Right atrium auricular region (tissue), 2 donors: ENCODE measurements around the gene MPEG1. TPM values are rescaled to one million over a fixed set of nuclear protein-coding genes. Genes with fewer than 3 reads are reported as not detected.
A peak's percentile ranks its signal among the peaks of the same experiment; 100 is the strongest.

Experiments used
- DNase-seq: peaks from one replicate; pipeline ENCODE4 v3.0.0-alpha.2; 2019; ENCODE audit warnings: low spot score
- H3K27ac ChIP-seq, 2 donors: fragments of 200-600 bp; sonication (generic); 1 replicate in 1 of 2; 2 replicates in 1 of 2; pipeline ENCODE4 v1.5.1; 2016 to 2019
- H3K27me3 ChIP-seq, 2 donors: fragments of 200-600 bp; sonication (generic); one replicate each; pipeline versions ENCODE4 v1.5.1 to v1.6.0; 2017 to 2019
- H3K36me3 ChIP-seq: fragments of 200-600 bp; sonication (generic); one replicate; pipeline ENCODE4 v1.5.1; 2016
- H3K4me1 ChIP-seq, 2 donors: fragments of 200-600 bp; sonication (generic); one replicate each; pipeline versions ENCODE4 v1.5.1 to v1.6.0; 2017 to 2019
- H3K4me3 ChIP-seq, 2 donors: fragments of 200-600 bp; sonication (generic); 1 replicate in 1 of 2; 2 replicates in 1 of 2; pipeline ENCODE4 v1.5.1; 2017 to 2019; ENCODE audit warnings: mild to moderate bottlenecking in 1 of 2, moderate library complexity in 1 of 2
- H3K9me3 ChIP-seq, 2 donors: fragments of 200-600 bp; sonication (generic); one replicate each; pipeline ENCODE4 v1.5.1; 2019
- total RNA-seq, 2 donors: library from RNA; depleted of rRNA; stranded (reverse); fragments of >200 nt; gene quantifications; one replicate each; pipeline ENCODE4 v1.1.0, GENCODE V29; 2016
- TF ChIP-seq, protein P1 (sequence below), 2 donors: fragments of 200-600 bp; sonication (generic); IDR thresholded peaks; one replicate each; pipeline ENCODE4 v1.5.1; 2019; ENCODE audit warnings: antibody characterized with exemption in 2 of 2

The MPEG1 gene
- total RNA-seq, 2 donors from 2014 or later: 5.2 to 10.0 TPM

DNA sequence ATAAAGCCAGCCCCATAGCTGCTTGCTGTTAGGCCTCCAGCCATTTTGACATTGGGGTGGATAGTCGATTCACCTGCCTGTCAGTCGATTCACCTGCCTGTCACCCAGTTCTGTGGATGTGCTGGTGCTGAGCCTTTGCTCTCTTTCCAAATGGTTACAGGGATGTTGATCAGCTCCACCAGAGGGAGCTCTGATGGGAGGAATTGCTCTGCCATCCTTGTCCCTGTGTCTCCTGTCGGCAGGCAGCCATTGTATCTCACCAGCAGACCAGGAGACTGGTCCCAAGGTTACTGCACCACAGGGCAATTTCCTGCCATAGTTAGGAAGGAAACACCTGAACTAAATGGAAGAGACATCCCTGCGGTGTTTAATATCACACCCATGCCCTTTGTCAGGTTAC lies 6.1 kb downstream of the MPEG1 start:
- H3K4me3 ChIP-seq: no peak overlapping the region
- TF ChIP-seq, protein P1, sequence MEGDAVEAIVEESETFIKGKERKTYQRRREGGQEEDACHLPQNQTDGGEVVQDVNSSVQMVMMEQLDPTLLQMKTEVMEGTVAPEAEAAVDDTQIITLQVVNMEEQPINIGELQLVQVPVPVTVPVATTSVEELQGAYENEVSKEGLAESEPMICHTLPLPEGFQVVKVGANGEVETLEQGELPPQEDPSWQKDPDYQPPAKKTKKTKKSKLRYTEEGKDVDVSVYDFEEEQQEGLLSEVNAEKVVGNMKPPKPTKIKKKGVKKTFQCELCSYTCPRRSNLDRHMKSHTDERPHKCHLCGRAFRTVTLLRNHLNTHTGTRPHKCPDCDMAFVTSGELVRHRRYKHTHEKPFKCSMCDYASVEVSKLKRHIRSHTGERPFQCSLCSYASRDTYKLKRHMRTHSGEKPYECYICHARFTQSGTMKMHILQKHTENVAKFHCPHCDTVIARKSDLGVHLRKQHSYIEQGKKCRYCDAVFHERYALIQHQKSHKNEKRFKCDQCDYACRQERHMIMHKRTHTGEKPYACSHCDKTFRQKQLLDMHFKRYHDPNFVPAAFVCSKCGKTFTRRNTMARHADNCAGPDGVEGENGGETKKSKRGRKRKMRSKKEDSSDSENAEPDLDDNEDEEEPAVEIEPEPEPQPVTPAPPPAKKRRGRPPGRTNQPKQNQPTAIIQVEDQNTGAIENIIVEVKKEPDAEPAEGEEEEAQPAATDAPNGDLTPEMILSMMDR (IDR thresholded peaks at IDR 0.05): peak in 1 of 2 donors; percentile 61
- no peak overlapping the region for H3K27ac ChIP-seq
- H3K27me3 ChIP-seq: no peaks in the 10 kb centered on the region
- no peaks in the 10 kb centered on the region for H3K9me3 ChIP-seq
- H3K36me3 ChIP-seq: peaks cover 7% of the 10 kb centered on the region
- no peaks in the 10 kb centered on the region for H3K4me1 ChIP-seq
- DNase-seq: no peak

DNA sequence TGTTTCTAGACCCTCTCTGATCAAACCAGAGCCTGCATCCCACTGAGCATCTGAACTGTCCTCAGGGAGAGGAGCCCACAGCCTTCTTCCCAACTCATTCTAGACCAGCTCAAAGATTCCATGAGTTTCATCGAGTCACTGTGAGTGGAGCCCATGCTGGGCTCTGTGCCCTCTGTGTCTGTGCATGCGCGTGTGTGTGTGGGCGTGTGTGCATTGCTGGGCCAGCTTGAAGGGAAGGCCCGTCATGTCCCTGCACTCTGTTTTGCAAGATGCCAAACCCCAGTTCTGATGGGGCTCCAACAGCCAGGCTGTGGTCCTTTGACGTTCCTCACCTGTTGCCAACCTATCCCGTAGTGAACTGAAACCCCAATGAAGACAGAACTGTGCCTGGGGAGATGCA lies 7.1 kb downstream of the MPEG1 start:
- TF ChIP-seq, protein P1 (IDR thresholded peaks at IDR 0.05): no peak
- H3K36me3 ChIP-seq: peaks cover 7% of the 10 kb centered on the region
- H3K4me3 ChIP-seq: no peak overlapping the region
- H3K27ac ChIP-seq: no peak overlapping the region
- no peaks in the 10 kb centered on the region for H3K4me1 ChIP-seq
- no peaks in the 10 kb centered on the region for H3K9me3 ChIP-seq
- no peak for DNase-seq
- H3K27me3 ChIP-seq: no peaks in the 10 kb centered on the region

DNA sequence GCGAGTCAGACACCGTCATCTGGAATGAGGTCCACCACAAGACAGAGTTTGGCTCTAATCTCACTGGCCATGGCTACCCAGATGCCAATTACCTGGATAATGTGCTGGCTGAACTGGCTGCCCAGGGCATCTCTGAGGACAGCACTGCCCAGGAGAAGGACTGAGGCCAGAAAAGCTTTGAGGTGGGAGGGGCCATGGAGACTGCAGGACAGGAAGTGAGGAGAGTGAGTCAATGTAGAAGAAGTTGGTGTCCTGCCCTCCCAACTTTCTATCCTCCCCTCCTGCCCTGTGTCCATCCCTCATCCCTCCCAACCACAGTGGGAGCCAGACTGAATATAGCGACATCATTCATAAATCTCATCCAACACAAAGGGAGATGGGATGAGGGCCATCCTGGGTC lies 8.0 kb downstream of the MPEG1 start:
- no peaks in the 10 kb centered on the region for H3K9me3 ChIP-seq
- H3K4me1 ChIP-seq: no peaks in the 10 kb centered on the region
- H3K36me3 ChIP-seq: peaks cover 7% of the 10 kb centered on the region
- no peak for DNase-seq
- TF ChIP-seq, protein P1 (IDR thresholded peaks at IDR 0.05): no peak
- no peak overlapping the region for H3K27ac ChIP-seq
- no peaks in the 10 kb centered on the region for H3K27me3 ChIP-seq
- H3K4me3 ChIP-seq: no peak overlapping the region

- H3K4me3 ChIP-seq: no peak overlapping the region
- TF ChIP-seq, protein P1 (IDR thresholded peaks at IDR 0.05): no peak
- H3K4me1 ChIP-seq: peaks cover 0 to 12% of the 10 kb centered on the region in 2 donors
- H3K9me3 ChIP-seq: no peaks in the 10 kb centered on the region
- DNase-seq: no peak
- peaks cover 7% of the 10 kb centered on the region for H3K36me3 ChIP-seq
- H3K27ac ChIP-seq: no peak overlapping the region
- no peaks in the 10 kb centered on the region for H3K27me3 ChIP-seq
Measured at GRCh38 chr11:59201353-59201752, 11.4 kb downstream of the MPEG1 start.

- H3K9me3 ChIP-seq: no peaks in the 10 kb centered on the region
- TF ChIP-seq, protein P1 (IDR thresholded peaks at IDR 0.05): no peak
Measured at GRCh38 chr11:59200423-59200746, 12.3 kb downstream of the MPEG1 start.

More at GRCh38 chr11:59200423-59200746, 12.3 kb downstream of the MPEG1 start:
- Histone ChIP-seq H3K4me3 (no peak overlapping the region), H3K27ac (no peak overlapping the region), H3K4me1 (peaks cover 0 to 12% of the 10 kb centered on the region in 2 donors), H3K36me3 (peaks cover 7% of the 10 kb centered on the region), H3K27me3 (no peaks in the 10 kb centered on the region)
- DNase-seq: no peak
